UCSD-AML1 (cell line): ENCODE measurements around the gene GRIK1.

Source experiments
- DNase-seq: peaks from one replicate; lab custom pipeline; 2025; ENCODE audit not compliant: unreplicated experiment; lab: John Stamatoyannopoulos, UW

GRIK1 gene

DNA sequence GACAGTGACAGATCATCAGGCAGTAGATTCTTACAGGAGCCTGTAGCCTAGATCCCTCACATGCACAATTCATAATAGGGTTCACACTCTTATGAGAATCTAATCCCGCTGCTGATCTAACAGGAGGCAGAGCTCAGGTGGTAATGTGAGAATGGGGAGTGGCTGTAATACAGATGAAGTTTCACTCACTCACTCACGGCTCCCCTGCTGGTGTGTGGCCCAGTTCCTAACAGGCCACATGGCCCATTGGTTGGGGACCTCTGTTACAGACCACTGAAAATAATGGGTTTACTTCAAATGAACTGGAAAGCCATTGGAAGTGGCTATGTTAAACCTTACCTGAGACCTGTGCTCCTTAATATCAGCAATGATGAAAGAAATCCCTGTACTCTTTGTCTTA, 151.0 kb downstream of the GRIK1 start:
- DNase-seq: no peak

DNA sequence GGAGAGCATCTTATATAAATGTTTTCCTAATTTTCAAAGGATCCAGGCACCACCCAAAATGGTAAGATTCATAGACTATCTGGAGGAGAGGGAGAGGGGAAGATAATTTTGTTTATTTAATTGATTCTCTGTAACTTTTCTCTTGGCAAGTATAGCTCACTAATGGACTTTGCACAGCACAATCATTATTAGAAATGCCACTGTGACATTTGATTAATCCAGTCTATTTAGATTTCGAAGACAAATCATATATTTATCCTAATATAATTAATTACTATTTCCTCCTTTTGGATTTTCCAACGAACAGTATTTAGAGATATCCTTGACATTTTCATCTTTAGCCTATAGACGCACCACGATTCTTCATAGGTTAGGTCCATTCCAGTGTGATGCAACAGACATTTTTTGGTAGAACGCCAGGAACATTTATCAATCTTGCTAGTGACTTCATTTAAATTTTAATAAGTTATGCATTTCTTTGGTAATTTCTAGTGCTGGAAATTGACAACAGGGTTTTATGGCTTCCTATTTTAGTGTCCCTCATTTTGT, 152.4 kb downstream of the GRIK1 start:
- DNase-seq: no peak

DNA sequence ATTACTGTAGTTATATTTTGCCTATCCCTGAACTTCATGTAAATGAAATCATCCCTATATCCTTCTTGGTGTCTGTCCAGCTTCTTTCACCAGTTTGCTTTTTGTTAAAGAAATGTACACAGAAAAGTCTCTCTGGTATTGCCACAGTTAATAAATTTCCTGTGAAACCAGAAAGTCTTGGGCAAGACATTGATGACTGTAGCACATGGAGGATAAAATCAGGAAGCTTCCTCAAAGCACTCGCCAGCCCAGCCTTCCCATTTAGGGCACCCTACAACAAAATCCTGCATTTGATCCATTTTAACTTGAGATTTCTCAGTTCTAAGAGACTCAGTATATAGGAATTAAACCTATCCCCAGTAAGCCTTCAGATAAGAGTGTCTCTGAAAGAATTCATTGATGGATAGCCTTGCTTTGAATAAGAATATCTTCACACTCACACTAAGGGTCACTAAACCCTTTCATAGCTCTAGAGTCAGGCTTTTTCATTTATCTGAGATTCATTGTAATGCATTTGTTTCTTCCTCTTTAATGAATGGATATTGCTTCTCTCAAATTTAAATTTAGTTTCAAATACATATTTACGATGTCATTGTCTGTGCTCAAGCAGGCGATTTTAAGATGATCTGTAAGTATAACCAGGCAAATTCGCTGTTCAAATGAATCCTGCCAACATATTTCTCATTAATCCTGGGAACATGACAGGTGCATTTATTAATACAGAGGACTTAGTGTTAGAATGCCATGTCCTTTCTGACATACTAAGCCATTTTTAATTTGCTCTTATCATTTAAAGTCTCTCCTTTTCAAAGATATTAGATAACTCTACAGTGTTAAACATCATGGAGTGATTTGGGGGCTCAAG, 153.1 kb downstream of the GRIK1 start:
- no peak for DNase-seq

DNA sequence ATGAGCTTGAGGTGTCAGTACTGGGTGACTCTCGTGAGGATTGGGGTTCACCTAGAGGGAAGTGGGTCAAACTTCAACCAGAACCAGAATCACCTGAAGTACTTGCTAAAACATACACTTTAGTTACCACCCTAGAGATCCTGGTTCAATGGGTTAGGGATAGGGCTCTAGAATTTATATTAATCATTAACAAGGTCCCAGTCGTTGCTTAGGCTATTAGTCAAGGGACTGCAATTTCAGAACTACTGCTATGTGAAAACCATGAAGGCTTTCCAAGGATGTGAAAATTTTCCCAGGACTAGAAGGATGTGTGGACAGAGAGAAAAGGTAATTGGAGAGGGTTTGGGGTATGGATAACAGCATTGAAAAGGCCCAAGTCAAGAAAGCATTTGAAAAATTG, 162.6 kb downstream of the GRIK1 start:
- no peak for DNase-seq

DNA sequence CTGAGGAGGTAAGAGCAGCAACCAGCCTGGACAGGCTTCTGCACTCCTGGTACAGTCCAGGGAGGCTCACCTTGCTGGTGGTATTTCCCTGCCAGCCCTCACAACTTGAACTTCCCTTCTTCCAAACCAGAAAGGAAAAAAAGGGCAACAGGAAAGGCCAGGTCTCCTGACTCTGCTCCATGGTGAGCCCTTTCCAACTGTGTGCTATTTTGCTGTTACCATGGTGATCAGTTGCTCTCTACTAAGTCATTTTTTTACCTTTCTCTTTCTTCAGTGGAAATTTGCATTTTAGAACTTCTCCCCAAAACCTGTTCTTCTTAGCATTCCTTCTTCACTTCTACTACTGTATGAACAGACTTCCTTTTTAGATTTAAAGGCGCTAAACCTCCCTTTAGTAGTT, 164.3 kb downstream of the GRIK1 start:
- peak; percentile 8 for DNase-seq

DNA sequence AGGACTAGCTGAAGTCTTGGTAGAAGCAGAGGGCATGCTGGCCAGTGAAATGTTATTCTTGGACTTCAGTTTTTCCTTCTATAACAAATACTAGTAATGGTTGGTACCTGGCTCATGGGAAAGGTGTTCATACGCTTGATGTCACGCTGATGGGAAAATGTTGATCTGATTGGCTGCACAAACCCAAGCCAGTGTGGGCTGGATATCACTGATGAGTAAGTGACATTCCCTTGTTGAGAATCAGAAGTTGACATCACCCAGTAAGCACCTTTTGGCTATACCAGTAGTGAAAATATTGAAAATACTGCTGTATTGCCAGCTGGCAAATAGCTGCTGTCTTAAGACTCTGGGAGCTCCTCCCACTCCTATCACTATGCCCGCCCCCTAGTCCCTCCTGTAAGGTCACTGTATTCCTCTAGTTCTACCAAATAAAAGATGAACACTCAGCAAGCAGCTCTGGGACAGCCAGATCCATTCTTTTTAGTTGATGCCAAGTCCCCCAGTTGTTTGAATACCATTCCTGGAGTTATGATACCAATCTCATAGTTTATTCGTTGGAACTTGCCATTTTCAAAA, 168.2 kb downstream of the GRIK1 start:
- no peak for DNase-seq

DNA sequence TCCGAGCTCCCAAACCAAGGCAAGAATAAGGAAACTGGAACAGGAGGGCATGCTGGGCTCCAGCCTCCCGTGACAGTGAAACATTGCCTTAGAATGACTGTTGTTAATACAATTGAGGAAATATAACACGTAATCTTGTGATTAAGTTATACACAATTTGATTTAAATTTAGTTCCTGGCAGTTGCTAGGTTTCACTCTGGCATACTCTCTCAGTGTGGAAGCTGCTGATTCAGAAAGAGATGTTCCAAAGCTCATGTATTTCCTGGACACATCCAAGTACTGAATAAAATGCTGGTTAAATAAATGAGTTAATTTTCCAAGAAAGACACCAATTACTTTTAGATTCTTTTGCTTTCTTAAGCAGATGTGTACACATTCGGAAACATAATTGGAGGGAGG, 176.1 kb downstream of the GRIK1 start:
- DNase-seq: no peak

DNA sequence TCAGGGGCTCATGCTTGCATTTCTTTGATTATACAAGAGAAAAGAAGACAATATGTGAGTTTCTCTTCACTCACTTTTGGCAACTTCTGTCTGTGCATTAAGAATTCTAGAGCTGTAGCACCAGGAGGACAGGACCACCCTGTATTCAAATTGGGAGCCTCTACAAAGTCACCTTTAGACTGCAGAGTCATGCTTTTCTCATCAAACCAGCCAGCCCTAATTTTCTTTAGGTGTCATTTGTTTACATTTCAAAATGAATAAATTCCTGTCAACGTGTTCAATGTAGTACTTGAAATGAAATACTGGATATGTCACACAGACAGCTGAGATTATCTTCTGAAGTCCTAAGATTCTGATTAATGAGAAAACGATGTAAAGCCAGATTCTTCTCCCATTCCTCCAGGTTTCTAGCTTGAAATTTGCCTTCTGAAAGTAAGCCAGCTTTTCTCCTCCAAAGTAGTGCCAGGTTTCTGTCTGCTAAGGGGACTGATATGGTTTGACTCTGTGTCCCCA, 177.2 kb downstream of the GRIK1 start:
- no peak for DNase-seq

DNA sequence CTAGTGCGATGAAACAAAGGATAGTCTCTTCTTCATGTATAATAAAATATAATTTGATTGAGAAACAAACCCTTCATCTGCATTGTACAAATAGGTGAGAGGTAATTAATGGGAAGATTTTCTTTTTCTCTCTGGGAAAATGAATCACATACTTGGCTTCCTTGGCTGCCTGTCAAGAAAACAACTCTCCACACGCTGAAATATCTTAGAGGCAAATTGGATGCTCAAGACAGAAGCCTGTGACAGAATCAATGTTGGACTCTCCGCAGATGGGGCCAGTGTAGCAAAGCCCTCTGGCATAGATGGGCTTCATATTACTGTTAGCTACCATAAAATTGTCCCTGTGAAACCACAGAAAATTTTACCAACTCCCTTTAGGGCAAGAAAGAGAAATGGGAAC, 186.6 kb downstream of the GRIK1 start:
- no peak for DNase-seq

DNA sequence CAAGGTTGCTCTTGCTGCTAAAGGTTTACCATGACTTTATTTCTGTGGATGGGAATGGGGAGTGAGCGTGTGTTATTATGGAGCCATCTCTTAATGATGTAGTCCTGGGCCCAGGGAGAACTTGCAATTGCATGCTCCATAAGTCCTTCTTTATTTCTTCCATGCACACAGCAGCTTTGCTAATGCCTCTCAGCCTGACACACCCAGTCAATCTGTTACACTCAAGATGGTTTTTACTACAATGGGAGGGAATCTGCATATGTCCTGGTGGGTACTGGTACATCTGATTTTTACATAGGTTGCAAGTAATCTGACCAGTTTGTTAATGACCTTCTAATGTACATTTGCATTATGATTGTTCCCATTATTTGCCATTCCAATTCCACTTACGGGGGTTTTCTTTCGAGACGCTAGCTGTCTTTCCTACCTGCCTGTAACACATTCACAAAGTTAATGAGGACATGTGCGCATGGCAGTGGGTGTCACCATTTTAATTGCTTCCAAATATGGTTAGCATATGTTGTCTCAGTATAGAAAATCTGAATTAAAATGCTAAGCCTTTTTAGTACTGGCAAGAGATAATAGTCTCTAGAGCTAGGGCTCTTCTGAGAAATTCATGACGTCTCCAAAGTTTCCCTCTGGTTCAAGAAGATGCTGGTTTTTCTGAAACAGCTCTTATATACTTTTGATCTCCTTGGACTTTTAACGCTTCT, 188.2 kb downstream of the GRIK1 start:
- no peak for DNase-seq

DNA sequence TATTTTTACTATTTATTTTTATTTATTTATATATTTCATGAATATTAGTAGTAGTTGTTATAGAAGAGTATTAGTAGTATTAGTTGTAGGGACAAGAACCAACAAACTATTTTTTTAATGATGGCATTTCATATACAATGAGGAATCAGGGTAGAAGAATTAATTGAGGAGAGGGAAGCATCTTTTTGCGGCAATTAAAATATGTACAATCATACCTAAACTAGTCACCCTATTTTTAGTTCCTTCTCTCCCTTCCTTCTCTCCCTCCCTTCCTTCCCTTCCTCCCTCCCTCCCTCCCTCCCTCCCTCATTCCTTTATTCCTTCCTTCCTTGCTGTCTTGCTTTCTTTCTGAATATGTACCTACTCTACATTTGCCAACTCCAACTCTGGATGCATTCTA, 189.8 kb downstream of the GRIK1 start:
- no peak for DNase-seq

DNA sequence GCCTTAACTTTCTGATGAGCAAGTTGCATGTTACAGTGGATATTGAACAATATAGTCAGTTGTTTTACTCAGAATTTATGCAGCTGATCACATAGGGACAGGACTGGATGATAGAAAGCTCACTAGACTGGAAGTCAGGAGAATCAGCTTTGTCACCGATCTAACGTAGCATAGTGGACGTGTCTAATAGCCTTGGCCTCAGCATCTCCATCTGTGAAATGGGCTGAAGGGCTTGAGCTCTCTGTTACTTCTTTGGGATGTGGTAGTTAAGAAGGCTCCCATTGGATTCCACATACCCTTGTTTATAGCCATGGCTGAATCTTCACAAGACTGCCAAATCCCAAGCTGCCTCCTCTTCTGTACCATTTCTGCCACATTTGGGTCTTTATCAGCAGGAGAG, 190.6 kb downstream of the GRIK1 start:
- DNase-seq: no peak

DNA sequence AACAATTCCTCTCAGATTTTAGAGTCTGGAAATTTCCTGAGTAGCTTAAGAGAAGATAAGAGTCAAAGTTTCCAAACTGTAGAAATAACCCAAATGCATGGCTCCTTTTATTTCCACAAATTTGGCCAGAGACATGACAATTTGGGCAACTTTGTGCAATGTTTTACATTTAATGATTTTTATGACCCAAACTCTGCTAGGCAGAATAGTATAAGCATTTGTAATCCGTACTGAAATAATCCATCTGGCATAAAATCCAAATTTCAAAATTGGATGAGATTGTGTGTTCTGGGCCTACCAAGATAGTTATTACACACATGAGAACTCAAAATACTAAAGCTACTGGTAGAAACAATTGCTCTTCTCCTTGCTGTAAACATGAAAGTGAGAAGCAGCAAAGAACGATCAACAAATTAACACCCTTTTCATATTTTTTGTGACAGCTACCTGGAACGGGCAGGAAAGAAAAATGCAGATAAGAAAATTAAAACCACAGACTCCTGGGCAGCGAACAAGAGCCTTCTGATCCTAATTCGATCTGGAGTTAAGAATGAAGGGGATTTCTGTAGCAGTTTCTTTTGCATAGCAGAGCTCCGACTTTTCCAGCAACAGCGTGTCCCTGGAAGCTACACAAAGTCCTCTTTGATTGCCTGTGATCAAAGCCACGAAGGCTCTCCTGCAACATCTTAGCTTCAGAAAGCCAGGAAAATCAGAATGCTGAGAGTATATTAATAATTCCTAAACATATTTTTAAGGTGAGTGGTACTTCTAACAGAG, 191.2 kb downstream of the GRIK1 start:
- DNase-seq: no peak

DNA sequence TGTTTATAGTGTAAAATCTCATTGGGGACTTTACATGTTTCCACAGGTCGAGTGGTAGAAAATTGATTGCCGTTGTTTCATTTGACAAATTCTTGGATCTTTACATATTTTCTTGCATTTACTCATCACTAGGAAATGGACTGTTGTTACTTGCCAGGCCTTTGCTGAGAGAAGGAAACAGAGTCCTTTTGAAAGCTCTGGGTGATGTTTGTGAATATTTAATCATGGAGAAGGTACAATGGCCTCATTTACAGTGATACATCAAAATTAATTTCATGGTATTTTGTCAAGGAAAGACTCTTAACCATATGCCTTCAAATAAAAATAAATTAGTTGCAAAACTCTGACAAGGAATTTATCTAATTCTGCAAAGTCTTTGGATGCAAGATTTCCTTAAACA, 198.0 kb downstream of the GRIK1 start:
- DNase-seq: no peak

DNA sequence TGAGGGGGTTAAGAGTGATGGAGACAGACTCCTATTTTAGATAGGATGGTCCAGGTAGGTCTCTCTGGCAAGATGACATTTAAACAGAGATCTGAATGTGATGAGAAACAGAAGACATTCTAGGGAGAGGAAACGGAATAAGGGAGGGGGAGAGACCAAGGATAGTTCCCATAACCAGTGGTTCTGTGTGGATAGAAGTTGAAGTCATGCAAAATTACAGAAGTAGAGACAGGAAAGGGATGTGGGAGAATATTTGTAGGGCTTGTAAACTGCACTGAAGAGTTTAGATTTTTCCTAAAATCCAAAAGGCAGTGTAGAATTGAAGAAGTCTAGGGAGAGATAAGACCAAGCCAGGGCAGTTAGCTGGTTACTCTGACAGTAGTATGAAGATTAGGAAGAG, 200.6 kb downstream of the GRIK1 start:
- DNase-seq: no peak

DNA sequence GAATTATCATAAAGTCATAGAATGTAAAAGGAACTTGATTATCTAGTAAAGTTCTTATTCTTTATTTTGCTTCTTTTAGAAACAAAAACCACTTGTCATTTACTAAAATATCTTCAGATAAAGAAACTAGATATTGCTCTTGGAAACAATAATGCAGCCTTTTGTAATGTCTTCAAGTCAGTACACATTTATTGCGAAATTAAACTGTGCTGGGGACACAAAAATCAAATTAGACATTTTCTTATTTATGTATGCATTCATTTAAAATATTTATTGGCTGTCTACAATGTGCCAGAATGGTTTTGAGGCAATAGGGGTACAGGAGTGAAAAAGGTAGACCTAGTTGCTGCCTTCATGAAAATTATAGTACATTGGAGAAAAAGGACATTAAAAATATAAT, 201.1 kb downstream of the GRIK1 start:
- no peak for DNase-seq

DNA sequence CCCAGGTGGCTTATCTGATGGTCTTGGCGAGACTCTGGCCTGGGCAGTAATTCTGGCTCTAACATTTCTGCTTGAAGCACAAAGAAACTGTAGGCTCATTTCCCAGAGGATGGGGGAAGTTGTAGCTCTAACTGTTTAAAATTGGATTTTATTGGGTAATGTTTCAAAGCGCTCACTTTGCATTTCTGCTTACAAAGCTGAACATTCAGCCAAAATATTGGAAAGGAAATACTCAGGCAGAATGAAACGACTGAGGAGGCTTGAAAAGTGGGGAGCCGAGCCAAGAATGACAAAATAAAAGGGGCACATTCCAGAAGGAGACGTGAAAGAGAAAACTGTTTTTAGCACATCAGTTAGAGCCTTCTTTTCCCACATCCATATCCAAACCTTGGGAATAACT, 202.6 kb downstream of the GRIK1 start:
- no peak for DNase-seq

DNA sequence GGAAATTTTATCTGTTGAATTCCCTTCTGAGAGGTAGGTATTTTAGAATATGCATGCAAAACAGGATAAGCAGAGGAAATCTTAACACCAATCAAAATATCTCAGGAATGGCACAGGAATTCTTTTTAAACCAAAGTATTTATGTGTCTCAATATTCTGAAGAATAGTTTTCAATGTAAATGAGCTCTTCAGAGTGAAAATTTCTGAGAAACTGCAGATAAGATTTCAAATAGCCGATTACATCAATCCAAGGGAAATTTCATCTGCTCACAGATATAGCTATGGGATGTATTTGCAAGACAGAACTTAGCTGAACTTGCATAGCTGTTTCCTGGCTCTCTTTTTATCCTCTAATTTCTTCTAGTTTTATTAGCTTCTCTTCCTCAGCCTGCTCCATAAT, 209.5 kb downstream of the GRIK1 start:
- DNase-seq: no peak

DNA sequence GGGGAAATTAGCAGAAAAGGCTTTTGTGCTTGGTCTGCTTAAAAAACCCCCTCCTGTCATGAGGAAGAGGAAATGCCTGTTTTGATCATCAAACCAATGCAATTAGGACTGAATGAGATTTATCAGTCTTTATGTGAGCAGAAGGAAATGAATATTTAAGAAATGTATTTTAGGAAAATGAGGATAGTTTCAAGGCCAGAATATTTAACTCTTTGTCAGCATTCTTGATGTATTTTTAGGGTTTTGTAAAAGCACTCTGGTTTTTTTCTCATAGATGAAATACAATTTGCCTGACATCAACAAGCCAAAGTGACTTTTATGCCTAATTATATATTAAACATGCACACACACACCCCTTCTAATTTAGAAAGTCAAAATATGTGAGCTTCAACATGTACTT, 213.8 kb downstream of the GRIK1 start:
- DNase-seq: no peak

DNA sequence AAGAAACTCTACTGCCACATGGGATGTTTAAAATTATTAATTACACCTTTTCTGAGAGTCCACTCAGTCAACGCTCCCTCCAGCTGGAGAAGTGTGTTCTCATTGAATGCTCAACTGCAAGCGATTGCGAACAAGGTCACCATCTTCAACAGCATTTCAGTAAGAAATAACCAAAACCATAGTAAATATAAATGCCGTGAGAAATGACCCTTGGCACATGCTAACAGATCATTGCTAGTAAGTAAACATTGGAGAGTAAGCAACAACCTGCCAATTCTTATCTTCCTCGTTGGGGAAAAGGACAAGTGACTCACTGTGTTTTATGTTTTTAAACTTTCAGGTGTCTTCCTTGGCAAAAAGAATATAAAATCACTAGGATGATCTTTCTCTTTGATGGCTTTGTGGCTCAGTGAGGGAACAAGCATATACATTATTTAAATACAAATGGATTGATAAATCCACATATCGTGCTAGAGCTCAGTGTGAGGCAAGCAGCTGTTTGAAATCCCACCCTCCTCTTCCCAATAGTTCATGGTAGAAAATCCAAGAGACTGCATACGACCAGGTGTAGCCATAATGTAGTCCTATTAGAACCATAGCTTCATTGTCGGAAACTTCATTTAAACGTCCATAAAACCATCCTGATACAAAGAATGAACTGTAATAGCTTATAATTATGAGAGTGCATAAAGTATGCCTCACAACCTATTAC, 214.6 kb downstream of the GRIK1 start:
- DNase-seq: no peak
